Hindlimb muscle (tissue), 1 donor: ENCODE results near the gene VPS16. TPM values are rescaled to one million over a fixed set of nuclear protein-coding genes. Genes with fewer than 3 reads are reported as not detected.

Experiments
- DNase-seq: peaks from one replicate; pipeline ENCODE4 v3.0.0-alpha.2; 2013
- polyA plus RNA-seq: library from polyadenylated mRNA; unstranded; fragments of 120-200 nt; gene quantifications from one replicate; pipeline ENCODE4 v1.2.1, GENCODE V29; 2013; ENCODE audit not compliant: insufficient read length

VPS16 gene
- polyA plus RNA-seq, result 24.7 TPM

GRCh38 chr20:2840138-2840966 is at the start of gene VPS16, which contains the start of gene PCED1A:
Gene VPS16, plus strand, starts transcription at chr20:2840745. Its CDS starts 30 bp downstream, at chr20:2840775.
Gene PCED1A, minus strand, starts transcription at chr20:2840655. Its CDS starts 743 bp downstream, at chr20:2839912.
- peak; percentile 91 for DNase-seq

DNA sequence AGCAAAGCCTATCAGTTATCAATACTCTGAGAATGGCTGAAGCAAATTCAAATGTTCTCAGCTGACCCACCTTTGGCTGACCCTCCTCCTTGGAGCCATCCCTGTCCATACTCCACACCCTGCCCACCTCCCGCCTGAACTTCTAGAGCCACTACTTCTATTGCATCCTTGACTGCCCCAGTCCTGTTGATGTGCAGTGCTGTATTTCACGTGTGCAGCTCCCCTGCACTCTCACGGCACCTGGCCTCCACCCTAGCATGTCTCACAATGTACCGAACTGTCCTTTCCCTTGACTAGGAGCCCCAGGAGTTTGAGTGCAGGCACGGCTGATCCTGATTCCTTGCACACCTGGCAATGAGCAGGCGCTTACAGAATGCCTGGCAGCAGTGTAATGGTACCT is 47.1 kb upstream of the VPS16 start:
- no peak for DNase-seq

GRCh38 chr20:2794202-2794748 is 46.3 kb upstream of the VPS16 start:
- DNase-seq, result no peak

DNA sequence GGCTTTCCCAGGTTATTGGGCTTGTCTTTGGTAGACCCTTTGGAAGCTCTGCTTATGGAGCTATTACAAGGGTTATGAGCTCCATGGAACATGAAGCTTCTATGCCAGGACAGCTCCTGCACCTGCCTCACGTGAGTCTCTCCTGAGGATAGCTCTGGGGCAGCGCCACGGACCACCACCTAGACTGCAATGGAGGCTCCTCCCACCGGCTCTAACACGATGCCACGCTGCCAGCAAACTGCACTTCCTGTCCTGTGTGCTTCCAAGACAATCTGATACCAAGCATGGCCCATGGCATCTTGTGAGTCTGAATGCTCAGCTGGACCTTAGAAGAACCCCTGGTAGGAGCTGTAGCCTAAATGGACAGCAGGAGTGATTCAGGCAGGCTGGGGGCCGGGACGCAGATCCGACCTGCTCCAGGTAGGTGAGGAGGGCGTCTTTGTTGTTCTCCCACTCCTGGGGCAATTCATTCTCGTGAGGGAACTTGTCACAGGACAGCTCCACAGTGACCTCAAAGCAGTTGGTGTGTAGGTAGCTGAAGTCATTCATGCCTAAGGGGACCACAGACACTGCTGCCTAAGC is 45.6 kb upstream of the VPS16 start:
- no peak for DNase-seq

DNA sequence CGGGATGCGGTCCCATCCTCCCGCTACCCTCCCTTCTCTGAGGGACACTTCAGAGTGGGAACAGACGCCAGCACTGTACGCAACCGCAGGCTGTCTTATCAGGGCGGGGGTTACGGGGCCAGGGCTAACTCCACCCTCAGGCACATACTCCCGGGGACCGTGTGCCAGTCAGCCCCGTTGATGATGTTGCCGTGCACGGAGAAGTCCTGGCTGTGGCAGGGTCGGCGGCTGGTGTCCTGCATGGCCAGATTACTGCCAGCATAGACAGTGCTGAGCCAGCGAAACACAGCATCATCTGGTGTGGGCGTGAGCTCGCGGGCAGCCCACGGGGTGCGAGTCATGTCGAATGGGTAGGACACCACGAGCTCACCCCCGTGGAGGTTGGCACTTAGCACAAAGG is 45.1 kb upstream of the VPS16 start:
- no peak for DNase-seq

DNA sequence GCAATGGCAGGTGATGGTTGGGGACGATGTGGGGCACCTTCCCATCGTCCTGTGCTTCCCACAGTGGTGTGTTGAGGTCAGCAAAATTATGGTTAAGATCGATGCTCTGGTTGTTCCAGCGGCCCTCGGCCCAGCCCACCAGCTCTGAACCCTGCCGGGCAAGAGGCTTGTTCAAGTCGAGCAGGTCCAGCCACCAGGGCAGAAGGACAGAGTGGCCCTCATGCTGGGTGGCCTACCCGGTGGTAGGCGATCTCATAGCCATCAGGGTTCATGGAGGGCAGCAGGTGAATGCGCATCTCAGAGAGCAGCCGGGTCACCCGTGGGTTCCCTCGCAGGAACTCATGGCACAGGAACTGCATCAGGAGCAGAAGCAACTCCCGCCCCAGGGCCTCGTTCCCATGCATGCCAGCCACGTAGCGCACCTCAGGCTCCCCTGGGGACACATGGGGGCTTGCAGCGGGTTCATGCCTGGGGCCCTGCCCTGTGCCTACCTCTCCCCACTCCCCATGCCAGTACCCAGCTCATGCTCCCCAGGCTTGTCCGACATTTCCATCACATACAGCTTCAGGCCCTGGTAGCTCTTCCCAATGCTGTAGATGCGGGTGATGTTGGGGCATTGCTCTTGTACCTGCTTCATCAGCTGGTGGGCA is 44.4 kb upstream of the VPS16 start:
- DNase-seq, result no peak

- no peak for DNase-seq
These were observed 43.2 kb upstream of the VPS16 start for GRCh38 chr20:2797136-2797983.

- no peak for DNase-seq
These were observed 42.3 kb upstream of the VPS16 start for GRCh38 chr20:2798095-2798805.

GRCh38 chr20:2798814-2799213 is 41.7 kb upstream of the VPS16 start:
- DNase-seq, result no peak

- no peak for DNase-seq
These were observed 41.3 kb upstream of the VPS16 start for GRCh38 chr20:2799271-2799670.

- DNase-seq, result peak; percentile 37
These were observed 40.6 kb upstream of the VPS16 start for GRCh38 chr20:2799688-2800520.

GRCh38 chr20:2800521-2801285 is 39.8 kb upstream of the VPS16 start, which contains the start of gene CPXM1:
Gene CPXM1, minus strand, starts transcription at chr20:2800627. Its CDS starts 55 bp downstream, at chr20:2800572.
- peak; percentile 55 for DNase-seq

DNA sequence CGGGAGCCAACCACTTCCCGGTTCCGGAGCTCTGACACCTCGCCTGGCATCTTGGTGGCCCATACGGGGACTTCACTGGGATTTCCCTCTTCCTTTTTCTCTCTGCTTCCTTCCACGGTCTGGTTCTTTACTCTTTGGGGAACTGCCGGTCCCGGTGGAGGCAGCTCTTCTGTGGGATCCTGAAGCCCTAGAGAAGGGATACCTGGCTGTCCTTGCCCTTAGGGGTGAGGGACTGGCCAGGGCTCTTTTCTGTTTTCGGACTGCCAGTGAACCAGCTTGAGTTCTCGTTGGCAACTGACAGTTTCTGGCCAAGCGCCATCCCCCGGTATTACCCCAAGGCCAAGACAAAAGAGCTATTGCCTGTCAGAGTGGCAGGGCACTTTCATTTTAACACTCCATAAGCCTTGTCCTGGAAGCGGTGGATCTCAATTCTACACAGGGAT is 39.2 kb upstream of the VPS16 start:
- no peak for DNase-seq

- DNase-seq, result no peak
These were observed 36.3 kb upstream of the VPS16 start for GRCh38 chr20:2804041-2804828.

DNA sequence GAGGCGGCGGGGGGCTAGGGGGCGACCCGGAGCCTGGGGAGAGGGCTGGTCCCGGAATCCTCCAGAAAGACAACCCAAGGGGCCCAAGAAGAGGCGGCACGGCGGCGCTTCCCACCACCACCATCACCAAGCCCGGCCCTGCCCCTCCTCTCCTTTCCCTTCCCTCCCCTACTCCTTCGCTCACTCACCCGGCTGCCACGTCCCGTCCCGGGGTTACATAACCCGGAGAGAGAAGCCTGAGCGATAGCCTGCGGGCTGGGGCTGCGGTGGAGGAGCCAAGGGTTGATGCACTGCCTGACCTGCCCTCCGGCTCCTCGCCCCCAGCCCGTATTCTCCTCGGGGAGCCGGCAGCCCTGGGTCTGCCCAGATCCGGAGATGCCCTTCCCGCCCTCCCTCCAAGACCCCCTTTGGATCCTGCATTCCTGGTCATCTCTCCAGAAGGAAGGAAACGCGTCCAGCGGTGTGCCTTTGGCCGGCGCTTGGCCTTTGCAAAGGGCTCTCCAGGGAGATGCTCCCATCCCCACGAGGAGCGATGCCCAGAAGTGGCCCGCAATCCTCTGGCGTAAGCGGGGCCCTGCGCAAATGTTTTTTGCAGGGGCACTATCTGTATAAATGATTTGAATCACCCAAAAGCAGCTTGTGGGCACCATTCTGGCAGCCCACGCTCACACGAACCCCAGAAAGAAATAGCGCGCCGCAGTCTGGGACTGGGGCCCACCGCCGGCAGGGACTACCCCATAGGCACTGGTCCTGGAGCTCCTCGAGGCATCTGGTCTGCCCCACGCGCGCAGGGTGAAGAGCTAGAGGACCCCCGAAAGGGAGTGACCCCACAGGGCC is 35.5 kb upstream of the VPS16 start:
- DNase-seq, result no peak

DNA sequence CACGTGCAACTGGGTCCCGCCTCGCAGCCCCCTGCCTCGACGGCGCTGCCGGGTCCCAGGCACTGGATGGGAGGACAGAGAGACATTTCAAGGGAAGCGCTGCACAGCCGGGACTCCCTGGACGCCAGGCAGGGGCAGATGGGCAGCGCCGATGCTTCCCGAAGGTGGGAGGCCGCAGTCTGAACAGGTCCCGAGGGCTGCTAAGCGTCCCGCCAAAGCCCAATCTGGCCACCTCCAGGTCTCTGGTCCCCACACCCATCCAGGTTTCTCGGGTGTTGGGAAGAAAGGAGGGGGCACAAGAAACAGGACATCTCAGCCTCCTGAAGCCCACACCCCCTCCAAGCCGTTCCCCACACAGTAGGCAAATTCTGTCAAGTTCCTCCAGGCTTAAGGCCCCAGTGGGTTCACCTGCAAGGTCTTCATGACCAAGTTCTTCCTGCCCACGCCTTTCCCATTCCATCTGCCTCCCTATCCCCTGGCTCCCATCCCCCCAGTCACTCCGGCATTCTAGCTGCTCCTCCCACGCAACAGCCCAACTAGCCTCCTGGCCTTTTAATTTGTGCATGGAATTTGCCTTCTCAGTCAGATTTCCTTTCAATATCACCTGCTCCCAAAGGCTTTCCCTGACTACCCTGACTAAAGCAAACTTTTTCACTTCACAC is 34.7 kb upstream of the VPS16 start:
- DNase-seq, result no peak

GRCh38 chr20:2806351-2806701 is 34.2 kb upstream of the VPS16 start:
- no peak for DNase-seq
